ENCODE data around the gene UTP14A.

- TF ChIP-seq CTCF (IDR thresholded peaks at IDR 0.05; ENCODE audit: low read depth, low read length, poor library complexity, severe bottlenecking) = no peak
- no peak for TF ChIP-seq EZH2phosphoT487 (IDR thresholded peaks at IDR 0.05; ENCODE audit: borderline replicate concordance, low read length)
Observed at GRCh38 chrX:129963729-129964128, 57.8 kb downstream of the UTP14A start.

Data from DOHH2 (cell line).